Panc1 (cell line): ENCODE measurements around the gene IL18RAP.

Source experiments
- SIN3A ChIP-seq: IDR thresholded peaks from 2 replicates; pipeline ENCODE4 v1.6.1; 2012; ENCODE audit warnings: low read depth, mild to moderate bottlenecking, low read length, moderate library complexity, borderline replicate concordance; ENCODE audit not compliant: insufficient read depth
- TF ChIP-seq, protein P1 (sequence below): fragments of 450-650 bp; IDR thresholded peaks from 2 replicates; pipeline ENCODE4 v1.5.1; 2017; ENCODE audit warnings: mild to moderate bottlenecking

DNA sequence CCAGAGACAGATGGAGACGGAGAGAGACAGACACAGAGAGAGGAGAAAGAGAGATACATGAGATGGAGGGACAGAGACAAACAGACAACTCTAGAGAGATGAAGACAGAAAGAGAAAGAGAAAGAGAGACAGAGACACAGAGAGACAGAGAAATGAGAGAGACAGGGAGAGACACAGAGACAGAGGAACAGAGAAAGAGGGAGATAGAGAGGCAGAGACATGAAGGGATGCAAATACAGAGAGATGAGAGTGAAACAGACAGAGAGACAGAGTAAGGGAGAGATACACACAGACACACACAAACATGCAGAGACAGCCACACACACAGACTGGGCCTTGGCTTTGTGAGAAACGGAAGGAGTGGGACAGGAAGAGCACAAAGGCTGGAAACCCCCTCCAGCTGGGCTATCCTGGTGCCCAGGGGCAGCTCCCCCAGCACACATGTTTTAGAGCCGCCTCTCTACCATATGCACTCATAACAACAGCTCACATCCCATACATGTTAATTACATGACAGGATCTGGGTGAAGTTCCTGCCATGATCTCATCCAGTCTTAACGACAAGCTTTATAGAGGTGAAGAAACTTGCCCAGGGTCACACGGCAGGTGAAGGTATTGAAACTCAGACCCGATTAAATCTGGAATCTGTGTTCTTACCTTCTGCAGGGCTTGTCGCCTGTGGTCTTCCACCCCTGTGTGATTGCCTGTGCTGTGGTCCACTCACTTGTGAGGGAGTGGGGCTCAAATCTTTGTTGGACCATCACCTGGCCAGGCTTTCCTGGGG is 35.0 kb upstream of the IL18RAP start:
- TF ChIP-seq, protein P1, sequence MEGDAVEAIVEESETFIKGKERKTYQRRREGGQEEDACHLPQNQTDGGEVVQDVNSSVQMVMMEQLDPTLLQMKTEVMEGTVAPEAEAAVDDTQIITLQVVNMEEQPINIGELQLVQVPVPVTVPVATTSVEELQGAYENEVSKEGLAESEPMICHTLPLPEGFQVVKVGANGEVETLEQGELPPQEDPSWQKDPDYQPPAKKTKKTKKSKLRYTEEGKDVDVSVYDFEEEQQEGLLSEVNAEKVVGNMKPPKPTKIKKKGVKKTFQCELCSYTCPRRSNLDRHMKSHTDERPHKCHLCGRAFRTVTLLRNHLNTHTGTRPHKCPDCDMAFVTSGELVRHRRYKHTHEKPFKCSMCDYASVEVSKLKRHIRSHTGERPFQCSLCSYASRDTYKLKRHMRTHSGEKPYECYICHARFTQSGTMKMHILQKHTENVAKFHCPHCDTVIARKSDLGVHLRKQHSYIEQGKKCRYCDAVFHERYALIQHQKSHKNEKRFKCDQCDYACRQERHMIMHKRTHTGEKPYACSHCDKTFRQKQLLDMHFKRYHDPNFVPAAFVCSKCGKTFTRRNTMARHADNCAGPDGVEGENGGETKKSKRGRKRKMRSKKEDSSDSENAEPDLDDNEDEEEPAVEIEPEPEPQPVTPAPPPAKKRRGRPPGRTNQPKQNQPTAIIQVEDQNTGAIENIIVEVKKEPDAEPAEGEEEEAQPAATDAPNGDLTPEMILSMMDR = no peak
- no peak for TF ChIP-seq SIN3A
